HepG2 (cell line): ENCODE measurements around the gene ANKRD29. TPM values are rescaled to one million over a fixed set of nuclear protein-coding genes. Genes with fewer than 3 reads are reported as not detected.
A peak's percentile ranks its signal among the peaks of the same experiment; 100 is the strongest.

Experiments used
- CENPT ChIP-seq: sonication (generic); formaldehyde crosslinking; IDR thresholded peaks from 2 replicates; pipeline ENCODE4 v1.8.0; 2022; ENCODE audit warnings: low read depth, mild to moderate bottlenecking, moderate library complexity, missing genetic modification reagents
- FOSL1 ChIP-seq: sonication (generic); formaldehyde crosslinking; IDR thresholded peaks from 2 replicates; pipeline ENCODE4 v1.9.0; 2021; ENCODE audit warnings: missing genetic modification reagents, borderline replicate concordance
- NFYC ChIP-seq: IDR thresholded peaks from 2 replicates; pipeline ENCODE4 v1.6.1; 2016; ENCODE audit warnings: missing genetic modification reagents, missing compliant biosample characterization
- RBAK ChIP-seq: sonication (generic); formaldehyde crosslinking; IDR thresholded peaks from 2 replicates; pipeline ENCODE4 v1.5.1; 2020; ENCODE audit warnings: mild to moderate bottlenecking, missing genetic modification reagents
- RBM39 ChIP-seq: fragments of 200-400 bp; formaldehyde crosslinking; IDR thresholded peaks from one replicate; pipeline ENCODE4 v1.6.1; 2018; ENCODE audit warnings: antibody characterized with exemption, mild to moderate bottlenecking, low read depth, low read length; ENCODE audit not compliant: poor library complexity, severe bottlenecking
- RNF2 ChIP-seq: fragments of 450-650 bp; conservative IDR thresholded peaks from 2 replicates; pipeline ENCODE4 v1.6.1; 2016; ENCODE audit warnings: low read depth
- SMAD9 ChIP-seq: sonication (generic); formaldehyde crosslinking; IDR thresholded peaks from 2 replicates; pipeline ENCODE4 v1.5.1; 2020; ENCODE audit warnings: mild to moderate bottlenecking, missing genetic modification reagents
- SNAPC2 ChIP-seq: sonication (generic); formaldehyde crosslinking; IDR thresholded peaks from 2 replicates; pipeline ENCODE4 v1.8.1; 2022; ENCODE audit warnings: mild to moderate bottlenecking, missing genetic modification reagents
- XBP1 ChIP-seq: sonication (generic); formaldehyde crosslinking; IDR thresholded peaks from 2 replicates; pipeline ENCODE4 v1.5.0; 2020; ENCODE audit warnings: missing genetic modification reagents
- ZNF326 ChIP-seq: sonication (generic); formaldehyde crosslinking; IDR thresholded peaks from 2 replicates; pipeline ENCODE4 v1.4.0; 2020; ENCODE audit warnings: missing genetic modification reagents, borderline replicate concordance
- ZNF557 ChIP-seq: sonication (generic); formaldehyde crosslinking; IDR thresholded peaks from 2 replicates; pipeline ENCODE4 v1.4.0; 2020; ENCODE audit warnings: missing genetic modification reagents
- ZNF747 ChIP-seq: sonication (generic); formaldehyde crosslinking; IDR thresholded peaks from 2 replicates; pipeline ENCODE4 v1.8.1; 2023; ENCODE audit warnings: missing genetic modification reagents, mild to moderate bottlenecking, borderline replicate concordance
- polyA plus RNA-seq, 8 experiments: library from polyadenylated mRNA; depleted of rRNA in 3 of 8; stranded (reverse) in 7 of 8; unstranded in 1 of 8; fragments of >200 nt; fragmentation: Illumina TruSeq in 4 of 8; extraction: Trizol in 4 of 8; gene quantifications; 2 replicates each; pipeline versions ENCODE4 v1.2.1 to v1.2.3, GENCODE V29; 2011 to 2016; ENCODE audit warnings: low read depth in 4 of 8, missing spikeins in 1 of 8, mixed read lengths in 1 of 8; ENCODE audit not compliant: insufficient read depth in 1 of 8
- total RNA-seq, 5 experiments: library from RNA; depleted of rRNA; stranded (reverse); fragments of >200 nt; fragmentation: Illumina TruSeq; extraction: Trizol; gene quantifications; 2 replicates each; pipeline ENCODE4 v1.2.3, GENCODE V29; 2016; ENCODE audit warnings: low read depth in 1 of 5
- TF ChIP-seq, protein P1 (sequence below): IDR thresholded peaks from 2 replicates; pipeline ENCODE4 v1.6.1; 2016; ENCODE audit warnings: low read depth, missing genetic modification reagents, missing compliant biosample characterization
- TF ChIP-seq, protein P2 (sequence below): sonication (generic); formaldehyde crosslinking; IDR thresholded peaks from 2 replicates; pipeline ENCODE4 v1.5.0; 2020; ENCODE audit warnings: mild to moderate bottlenecking, missing genetic modification reagents
- TF ChIP-seq, protein P3 (sequence below), 2 experiments: sonication (generic) in 1 of 2; formaldehyde crosslinking in 1 of 2; IDR thresholded peaks; 2 replicates each; pipeline versions ENCODE4 v1.6.1 to v1.9.0; 2014 to 2022; ENCODE audit warnings: antibody characterized with exemption in 1 of 2, borderline replicate concordance in 1 of 2, inconsistent platforms in 1 of 2, low read depth in 1 of 2, missing genetic modification reagents in 1 of 2

ANKRD29 gene
- total and polyA plus RNA-seq, 2 of the 13 experiments (the other 11 are each of a cell fraction or from before 2014, with no cell fraction given), result not detected

DNA sequence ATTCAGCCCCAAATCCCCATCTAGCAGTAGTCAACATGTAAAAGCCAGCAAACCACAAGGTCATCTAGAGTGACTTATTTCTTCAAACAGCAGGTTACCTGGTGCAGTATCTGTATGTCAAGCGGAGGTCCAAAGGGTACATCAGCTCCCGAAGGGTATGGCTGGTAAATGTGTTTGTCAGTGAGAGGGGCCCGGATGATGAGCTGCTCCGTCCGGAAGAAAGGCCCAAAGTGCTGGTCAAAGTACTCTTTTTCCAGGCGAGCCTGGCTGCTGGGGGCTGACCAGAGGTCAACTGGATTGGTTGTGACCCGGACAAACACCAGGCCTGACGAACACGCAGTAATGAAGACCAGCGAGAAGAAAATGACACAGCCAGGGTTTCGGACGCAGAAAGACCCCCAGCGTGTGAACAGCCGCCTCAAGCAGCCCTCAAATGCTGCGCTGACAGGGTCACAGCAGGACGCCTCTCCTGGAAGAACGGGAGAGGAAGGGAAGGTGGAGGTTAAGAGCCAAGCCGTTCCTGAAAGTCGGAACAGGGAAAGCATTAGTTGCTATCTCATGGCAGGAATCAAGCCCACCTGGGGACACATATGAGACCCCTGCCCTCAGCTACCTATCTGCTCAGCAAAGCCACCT lies 106.4 kb downstream of the ANKRD29 start (continued):
- TF ChIP-seq, protein P1, sequence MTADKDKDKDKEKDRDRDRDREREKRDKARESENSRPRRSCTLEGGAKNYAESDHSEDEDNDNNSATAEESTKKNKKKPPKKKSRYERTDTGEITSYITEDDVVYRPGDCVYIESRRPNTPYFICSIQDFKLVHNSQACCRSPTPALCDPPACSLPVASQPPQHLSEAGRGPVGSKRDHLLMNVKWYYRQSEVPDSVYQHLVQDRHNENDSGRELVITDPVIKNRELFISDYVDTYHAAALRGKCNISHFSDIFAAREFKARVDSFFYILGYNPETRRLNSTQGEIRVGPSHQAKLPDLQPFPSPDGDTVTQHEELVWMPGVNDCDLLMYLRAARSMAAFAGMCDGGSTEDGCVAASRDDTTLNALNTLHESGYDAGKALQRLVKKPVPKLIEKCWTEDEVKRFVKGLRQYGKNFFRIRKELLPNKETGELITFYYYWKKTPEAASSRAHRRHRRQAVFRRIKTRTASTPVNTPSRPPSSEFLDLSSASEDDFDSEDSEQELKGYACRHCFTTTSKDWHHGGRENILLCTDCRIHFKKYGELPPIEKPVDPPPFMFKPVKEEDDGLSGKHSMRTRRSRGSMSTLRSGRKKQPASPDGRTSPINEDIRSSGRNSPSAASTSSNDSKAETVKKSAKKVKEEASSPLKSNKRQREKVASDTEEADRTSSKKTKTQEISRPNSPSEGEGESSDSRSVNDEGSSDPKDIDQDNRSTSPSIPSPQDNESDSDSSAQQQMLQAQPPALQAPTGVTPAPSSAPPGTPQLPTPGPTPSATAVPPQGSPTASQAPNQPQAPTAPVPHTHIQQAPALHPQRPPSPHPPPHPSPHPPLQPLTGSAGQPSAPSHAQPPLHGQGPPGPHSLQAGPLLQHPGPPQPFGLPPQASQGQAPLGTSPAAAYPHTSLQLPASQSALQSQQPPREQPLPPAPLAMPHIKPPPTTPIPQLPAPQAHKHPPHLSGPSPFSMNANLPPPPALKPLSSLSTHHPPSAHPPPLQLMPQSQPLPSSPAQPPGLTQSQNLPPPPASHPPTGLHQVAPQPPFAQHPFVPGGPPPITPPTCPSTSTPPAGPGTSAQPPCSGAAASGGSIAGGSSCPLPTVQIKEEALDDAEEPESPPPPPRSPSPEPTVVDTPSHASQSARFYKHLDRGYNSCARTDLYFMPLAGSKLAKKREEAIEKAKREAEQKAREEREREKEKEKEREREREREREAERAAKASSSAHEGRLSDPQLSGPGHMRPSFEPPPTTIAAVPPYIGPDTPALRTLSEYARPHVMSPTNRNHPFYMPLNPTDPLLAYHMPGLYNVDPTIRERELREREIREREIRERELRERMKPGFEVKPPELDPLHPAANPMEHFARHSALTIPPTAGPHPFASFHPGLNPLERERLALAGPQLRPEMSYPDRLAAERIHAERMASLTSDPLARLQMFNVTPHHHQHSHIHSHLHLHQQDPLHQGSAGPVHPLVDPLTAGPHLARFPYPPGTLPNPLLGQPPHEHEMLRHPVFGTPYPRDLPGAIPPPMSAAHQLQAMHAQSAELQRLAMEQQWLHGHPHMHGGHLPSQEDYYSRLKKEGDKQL (CRISPR knock-in tag), result peak; percentile 73; the same call in 1 of the 2 replicates
- TF ChIP-seq ZNF326 (CRISPR knock-in tag), result no peak
- TF ChIP-seq XBP1 (CRISPR knock-in tag), result no peak
- TF ChIP-seq RBAK (CRISPR knock-in tag), result peak; percentile 97
- TF ChIP-seq SMAD9, result peak; percentile 65; the same call in 1 of the 2 replicates
- no peak for TF ChIP-seq RNF2
- TF ChIP-seq RBM39, result peak; percentile 41
- peak; percentile 63; the same call in 1 of the 2 replicates for TF ChIP-seq ZNF557 (CRISPR knock-in tag)
- no peak for TF ChIP-seq FOSL1 (CRISPR knock-in tag)
- TF ChIP-seq, protein P2, sequence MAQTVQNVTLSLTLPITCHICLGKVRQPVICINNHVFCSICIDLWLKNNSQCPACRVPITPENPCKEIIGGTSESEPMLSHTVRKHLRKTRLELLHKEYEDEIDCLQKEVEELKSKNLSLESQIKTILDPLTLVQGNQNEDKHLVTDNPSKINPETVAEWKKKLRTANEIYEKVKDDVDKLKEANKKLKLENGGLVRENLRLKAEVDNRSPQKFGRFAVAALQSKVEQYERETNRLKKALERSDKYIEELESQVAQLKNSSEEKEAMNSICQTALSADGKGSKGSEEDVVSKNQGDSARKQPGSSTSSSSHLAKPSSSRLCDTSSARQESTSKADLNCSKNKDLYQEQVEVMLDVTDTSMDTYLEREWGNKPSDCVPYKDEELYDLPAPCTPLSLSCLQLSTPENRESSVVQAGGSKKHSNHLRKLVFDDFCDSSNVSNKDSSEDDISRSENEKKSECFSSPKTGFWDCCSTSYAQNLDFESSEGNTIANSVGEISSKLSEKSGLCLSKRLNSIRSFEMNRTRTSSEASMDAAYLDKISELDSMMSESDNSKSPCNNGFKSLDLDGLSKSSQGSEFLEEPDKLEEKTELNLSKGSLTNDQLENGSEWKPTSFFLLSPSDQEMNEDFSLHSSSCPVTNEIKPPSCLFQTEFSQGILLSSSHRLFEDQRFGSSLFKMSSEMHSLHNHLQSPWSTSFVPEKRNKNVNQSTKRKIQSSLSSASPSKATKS, result no peak
- no peak for TF ChIP-seq NFYC (CRISPR knock-in tag)
- TF ChIP-seq, protein P3, sequence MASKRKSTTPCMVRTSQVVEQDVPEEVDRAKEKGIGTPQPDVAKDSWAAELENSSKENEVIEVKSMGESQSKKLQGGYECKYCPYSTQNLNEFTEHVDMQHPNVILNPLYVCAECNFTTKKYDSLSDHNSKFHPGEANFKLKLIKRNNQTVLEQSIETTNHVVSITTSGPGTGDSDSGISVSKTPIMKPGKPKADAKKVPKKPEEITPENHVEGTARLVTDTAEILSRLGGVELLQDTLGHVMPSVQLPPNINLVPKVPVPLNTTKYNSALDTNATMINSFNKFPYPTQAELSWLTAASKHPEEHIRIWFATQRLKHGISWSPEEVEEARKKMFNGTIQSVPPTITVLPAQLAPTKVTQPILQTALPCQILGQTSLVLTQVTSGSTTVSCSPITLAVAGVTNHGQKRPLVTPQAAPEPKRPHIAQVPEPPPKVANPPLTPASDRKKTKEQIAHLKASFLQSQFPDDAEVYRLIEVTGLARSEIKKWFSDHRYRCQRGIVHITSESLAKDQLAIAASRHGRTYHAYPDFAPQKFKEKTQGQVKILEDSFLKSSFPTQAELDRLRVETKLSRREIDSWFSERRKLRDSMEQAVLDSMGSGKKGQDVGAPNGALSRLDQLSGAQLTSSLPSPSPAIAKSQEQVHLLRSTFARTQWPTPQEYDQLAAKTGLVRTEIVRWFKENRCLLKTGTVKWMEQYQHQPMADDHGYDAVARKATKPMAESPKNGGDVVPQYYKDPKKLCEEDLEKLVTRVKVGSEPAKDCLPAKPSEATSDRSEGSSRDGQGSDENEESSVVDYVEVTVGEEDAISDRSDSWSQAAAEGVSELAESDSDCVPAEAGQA (IDR thresholded peaks at IDR 0.05; ENCODE audit: low read depth), result 0 out of 2 replicates have a peak, but pooled peaks have one; percentile 41
- TF ChIP-seq, protein P3 (CRISPR knock-in tag; IDR thresholded peaks at IDR 0.05; ENCODE audit: borderline replicate concordance), result 0 out of 2 replicates have a peak, but pooled peaks have one; percentile 41
- peak; percentile 42; the same call in 1 of the 2 replicates for TF ChIP-seq SNAPC2 (CRISPR knock-in tag)
- TF ChIP-seq ZNF747 (CRISPR knock-in tag), result peak; percentile 70; the same call in 1 of the 2 replicates
- no peak for TF ChIP-seq CENPT (CRISPR knock-in tag)
